GM18867 (cell line): ENCODE results near the gene HIF1A.
A peak's percentile ranks its signal among the peaks of the same experiment; 100 is the strongest.
"Not testable (repeated sequence)": the region's sequence is repeated elsewhere in the genome, so short reads cannot be mapped to it uniquely, and the experiment has no call there.

ENCODE experiments used
- ATAC-seq: cut with Tn5 transposase; IDR thresholded peaks from one replicate; pipeline ENCODE4 v1.9.1; 2021; ENCODE audit warnings: mild to moderate bottlenecking, moderate library complexity; ENCODE audit not compliant: unreplicated experiment

HIF1A gene

DNA sequence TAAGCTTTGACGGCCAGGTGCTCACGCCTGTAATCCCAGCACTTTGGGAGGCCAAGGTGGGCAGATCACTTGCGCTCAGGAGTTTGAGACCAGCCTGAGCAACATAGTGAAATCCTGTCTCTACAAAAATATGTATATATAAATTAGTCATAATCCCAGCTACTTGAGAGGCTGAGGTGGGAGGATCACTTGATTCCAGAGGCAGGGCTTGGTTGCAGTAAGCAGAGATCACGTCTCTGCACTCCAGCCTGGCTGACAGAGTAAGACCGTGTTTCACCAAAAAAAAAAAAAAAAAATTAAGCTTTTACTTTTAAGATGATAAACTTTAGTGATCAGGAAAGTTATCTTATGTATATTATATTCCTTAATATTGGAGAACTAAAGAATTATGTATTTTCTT, 48.9 kb downstream of the HIF1A start:
- ATAC-seq: no peak

DNA sequence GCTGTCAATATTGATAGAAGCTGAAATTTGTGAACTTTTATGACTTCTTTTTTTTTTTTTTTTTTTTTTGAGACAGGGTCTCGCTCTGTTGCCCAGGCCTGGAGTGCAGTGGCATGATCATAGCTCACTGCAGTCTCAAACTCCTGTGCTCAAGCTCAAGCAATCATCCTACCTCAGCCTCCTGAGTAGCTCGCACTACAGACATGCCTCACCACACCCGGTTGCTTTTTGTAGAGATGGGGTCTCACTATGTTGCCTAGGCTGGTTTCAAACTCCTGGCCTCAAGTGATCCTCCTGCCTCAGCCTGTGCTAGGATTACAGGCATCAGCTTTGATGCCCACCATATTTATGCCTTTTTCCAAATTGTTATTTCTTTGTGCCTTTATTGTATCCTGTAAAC, 51.0 kb downstream of the HIF1A start:
- ATAC-seq: not testable (repeated sequence)

DNA sequence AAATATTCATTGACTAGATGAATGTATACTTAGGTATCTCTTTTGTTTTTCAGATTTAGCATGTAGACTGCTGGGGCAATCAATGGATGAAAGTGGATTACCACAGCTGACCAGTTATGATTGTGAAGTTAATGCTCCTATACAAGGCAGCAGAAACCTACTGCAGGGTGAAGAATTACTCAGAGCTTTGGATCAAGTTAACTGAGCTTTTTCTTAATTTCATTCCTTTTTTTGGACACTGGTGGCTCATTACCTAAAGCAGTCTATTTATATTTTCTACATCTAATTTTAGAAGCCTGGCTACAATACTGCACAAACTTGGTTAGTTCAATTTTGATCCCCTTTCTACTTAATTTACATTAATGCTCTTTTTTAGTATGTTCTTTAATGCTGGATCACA, 51.6 kb downstream of the HIF1A start:
- ATAC-seq: no peak

DNA sequence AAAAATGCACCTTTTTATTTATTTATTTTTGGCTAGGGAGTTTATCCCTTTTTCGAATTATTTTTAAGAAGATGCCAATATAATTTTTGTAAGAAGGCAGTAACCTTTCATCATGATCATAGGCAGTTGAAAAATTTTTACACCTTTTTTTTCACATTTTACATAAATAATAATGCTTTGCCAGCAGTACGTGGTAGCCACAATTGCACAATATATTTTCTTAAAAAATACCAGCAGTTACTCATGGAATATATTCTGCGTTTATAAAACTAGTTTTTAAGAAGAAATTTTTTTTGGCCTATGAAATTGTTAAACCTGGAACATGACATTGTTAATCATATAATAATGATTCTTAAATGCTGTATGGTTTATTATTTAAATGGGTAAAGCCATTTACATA, 52.0 kb downstream of the HIF1A start:
- no peak for ATAC-seq

DNA sequence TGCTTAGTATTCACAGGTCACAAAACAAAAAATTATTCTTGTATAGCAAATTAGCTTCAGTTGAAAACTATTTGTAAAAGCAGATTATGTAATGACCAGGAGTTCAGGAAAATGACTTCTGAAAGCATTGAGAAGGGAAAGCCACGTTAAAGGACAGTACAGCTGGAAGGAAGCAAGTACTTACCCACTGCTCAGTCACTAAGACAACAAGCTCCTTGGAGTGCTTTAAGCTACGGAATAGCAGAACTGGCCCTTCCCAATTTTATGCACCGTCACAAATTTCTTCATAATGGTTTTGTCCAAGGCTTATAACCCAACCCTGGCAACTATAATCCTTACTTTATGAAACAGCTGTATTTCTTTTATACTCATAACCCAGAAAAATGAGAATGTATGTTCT, 54.0 kb downstream of the HIF1A start:
- no peak for ATAC-seq

DNA sequence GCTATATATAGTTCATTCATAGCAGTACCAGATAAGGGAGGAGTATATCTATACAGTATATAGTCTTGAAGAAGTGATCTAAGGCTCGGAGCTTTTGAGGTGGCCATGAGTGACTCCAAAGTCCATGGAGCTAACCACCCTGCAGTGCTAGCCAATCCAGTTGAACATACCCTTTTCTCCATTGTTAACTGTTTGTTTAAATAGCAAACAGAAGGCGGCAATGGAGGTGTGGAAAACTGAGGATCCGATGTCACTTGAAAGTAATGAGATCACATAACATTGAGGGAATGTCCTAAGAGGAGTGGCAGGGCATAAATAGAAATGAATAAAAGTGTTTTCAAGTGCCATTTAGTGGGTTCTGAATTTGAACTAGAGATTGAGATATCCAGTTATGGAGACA, 54.6 kb downstream of the HIF1A start:
- ATAC-seq: no peak

DNA sequence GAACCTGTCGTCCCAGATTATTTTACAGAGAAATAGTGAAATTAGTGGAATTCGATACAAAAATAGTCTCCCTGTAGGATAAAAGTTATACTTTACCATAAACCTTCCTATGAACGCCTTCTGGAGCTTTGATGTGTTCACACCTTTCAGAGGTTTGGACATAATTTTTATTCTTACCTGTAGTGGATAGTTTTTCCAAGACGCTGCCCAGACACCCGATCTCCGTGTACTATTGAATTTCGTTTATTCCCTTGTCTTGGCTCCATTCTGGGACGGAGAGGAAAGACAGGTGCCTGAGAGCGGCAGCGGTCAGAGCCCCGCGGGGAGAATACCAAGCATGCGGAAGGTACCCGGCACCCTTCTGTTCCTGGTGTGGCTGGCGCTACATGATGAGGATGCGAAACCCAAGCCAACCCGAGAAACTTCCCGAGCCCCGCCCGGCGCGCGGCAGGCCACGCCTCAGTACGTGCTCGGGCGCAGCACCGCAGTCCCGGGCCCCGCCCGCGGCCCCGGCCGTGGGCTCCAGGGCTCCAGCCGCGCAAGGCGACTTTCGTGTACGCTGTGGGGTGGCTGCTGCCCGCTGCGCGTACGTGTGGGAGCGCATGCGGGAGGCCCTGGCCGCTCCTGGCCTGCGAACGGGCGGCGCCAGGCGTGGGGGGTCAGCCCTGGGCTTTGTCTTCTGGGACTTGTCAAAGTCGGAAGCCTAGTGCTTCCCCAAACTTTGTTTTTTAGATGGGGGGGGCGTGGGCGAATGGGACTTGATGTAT, 55.6 kb downstream of the HIF1A start:
- peak; percentile 91 for ATAC-seq

DNA sequence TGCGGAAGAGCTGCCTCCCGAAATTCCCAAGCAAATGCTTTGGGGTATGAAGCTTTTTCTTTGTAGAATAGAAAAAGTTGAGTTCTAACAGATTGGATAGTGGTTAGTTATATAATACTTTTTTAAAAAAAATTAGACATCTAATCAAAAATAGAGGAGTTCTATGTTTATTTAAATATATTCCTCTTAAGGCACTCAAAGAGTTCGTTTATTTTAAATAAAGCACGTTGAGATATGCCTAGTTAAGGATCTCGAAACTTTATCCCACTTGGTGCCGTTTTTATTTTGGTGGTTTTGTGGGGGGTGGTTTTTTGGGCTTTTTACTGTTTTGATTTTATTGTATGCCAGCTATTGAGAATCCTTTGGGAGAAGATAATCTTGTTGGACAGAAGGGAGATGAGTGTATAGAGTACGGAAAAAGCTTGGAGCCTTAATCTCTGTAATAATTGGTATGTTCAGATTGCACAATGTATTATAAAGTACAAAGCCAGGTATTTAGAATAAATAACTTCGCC, 56.2 kb downstream of the HIF1A start:
- no peak for ATAC-seq

DNA sequence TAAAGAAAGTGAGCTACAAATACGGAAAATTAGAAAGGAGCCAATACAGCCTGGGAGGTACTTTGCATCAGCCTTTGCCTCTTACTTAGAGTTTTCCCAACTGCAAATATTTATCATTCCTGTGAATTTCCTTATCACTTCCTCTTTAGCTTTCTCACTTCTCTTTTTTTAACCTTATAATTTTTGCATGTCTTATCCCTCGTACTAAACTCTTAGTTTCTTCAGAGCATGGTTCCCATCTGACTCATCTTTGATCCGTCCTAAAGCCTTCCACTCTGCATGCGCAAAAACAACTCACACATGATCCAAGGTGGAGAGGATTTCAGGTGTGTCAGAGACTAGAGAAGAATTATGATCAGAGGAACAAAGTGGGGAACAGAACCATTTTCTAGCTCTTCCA, 57.3 kb downstream of the HIF1A start:
- ATAC-seq: peak; percentile 37

DNA sequence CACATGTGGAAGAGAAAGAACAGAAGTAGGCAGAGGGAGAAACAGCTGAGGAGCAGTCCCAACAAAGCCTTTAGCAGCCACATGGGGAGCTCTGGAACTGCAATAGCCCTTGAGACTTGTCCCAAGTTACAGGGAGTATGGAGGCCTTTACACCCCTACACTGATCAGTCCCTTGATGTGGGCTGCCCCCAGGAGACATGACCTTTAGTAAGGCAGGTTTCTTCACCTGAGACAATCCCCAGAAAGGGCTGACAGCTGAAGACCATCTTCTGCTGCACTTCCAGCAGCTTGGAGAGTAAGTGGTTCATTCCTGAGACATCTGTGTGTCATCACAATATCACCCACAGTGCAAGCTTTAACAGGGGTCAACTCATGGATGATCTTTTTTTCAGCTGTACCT, 58.3 kb downstream of the HIF1A start:
- ATAC-seq: no peak

DNA sequence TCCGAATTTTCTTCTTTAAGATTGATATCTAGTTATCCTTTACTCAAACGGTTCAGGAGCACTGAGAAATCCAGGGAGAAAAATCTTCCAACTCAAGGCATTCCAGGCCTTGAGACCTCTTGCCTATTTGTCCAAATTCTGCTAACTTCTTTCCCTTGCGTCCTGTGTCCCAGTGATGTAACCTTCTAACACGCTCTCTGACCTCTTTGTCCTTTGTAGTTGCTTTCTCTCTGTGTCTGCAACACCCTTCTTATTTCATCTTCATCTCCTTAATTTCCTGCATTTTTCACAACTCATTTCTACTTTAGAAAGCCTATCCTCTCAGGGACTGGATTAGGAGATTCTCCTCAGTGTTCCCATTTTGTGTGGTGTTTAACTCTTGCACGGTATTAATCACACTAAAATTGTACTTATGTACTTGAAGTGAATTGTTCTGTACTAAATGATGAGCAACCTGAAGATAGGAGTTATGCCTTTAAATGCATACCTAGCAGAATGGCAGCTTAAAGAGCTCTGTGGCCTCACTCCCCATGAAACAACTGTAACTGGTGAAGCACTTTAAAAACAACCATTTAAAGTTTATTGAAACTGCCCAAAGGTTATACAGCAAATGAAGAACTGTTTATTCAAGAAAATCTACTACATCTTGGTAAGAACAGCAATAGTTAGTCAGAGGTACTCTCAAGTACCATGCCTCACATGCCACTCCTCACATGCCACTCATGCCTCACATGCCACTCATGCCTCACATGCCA, 59.5 kb downstream of the HIF1A start:
- no peak for ATAC-seq

DNA sequence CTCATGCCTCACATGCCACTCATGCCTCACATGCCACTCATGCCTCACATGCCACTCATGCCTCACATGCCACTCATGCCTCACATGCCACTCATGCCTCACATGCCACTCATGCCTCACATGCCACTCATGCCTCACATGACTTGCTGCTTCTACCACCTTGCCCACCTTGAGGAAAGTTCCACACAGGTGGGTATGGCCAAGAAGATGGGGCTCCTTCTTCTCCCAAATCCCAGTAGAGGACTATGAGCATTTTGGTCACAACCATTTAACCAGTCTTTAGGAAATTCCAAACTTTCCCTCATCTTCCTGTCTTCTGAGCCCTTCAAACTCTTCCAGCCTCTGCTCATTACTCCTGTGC, 60.0 kb downstream of the HIF1A start:
- ATAC-seq: not testable (repeated sequence)

DNA sequence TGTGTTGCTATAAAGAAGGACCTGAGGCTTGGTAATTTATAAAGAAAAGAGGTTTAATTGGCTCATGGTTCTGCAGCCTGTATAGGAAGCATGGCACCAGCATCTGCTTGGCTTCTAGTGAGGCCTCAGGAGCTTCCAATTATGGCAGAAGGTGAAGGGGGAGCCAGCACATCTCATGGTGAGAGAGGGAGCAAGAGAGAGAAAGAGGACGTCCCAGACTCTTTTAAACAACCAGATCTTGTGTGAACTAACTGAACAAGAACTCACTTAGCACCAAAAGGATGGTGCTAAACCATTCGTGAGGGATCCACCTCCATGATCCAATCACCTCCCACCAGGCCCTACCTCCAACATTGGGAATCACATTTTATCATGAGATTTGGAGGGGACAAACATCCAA, 60.8 kb downstream of the HIF1A start:
- ATAC-seq: no peak

DNA sequence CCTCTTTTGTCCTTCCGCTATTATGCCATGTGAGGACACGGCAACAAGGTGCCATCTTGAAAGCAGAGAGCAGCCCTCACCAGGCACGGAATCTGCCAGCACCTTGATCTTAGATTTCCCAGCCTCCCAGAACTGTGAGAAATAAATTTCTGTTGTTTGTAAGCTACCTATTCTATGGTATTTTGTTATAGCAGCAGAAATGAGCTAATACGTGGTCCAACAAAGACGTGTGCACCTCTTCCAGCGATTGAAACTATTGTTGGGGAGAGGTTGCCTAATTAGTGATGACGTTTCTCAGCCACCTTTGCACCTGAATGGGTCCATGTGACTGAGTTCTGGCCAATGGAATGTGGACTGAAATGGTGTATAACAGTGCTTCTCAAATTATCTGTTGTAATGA, 64.6 kb downstream of the HIF1A start:
- no peak for ATAC-seq

DNA sequence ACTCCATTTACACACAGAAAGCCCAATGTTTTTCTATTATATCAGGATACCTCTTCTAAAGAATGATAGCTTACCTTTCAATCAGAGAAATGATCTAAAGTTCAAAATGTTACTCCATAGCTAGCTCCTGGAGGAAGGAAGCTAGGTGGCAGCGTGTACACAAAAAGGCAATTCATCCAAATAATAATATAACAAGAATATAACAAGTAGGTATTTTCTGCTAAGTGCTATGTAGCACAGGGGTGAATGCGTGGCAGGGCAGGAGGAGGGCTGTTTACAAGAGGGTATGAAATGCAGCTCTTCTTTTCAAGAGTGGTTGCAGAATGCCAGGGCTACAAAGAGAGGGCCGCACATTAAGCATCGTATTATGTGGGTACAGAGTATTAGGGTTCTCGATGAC, 66.2 kb downstream of the HIF1A start:
- ATAC-seq: peak; percentile 11

DNA sequence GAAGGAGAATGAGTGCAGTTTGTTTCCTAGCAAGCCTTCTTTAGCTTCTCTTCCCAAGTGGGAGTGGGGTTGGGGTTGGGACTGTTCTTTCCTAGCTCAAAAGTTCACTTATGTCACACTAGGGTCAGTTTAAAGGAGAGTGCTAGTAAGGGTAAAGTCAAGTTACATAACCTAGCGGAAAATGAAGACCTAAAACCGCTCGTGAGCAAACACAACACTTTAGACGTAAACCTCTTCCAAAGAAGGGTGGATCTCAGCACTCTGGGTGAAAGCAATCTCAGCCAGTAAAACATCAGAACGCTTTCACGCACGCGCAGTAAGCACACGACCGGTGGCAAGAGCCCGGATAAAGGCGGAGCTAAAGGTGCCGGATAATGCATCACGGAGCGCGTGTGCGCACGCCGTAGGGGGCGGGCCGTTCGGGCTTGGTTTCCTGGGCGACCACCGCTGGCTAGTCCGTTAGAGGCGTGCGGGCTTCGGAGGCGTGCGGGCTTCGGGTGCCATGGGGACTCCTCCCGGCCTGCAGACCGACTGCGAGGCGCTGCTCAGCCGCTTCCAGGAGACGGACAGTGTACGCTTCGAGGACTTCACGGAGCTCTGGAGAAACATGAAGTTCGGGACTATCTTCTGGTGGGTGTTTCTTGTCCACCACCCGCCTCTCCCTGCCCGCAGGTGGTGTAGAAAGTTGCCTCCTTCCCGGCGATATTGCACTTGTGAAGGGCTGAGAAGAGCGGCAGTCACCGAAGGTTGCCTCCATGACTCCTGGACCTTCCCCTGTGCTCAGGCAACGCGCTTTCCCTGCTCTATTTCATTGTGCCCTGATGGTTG, 66.9 kb downstream of the HIF1A start, which contains the start of gene SNAPC1:
SNAPC1 (plus strand) TSS at position 462 of the 828 bp plus-strand sequence; CDS start at position 503, 41 bp downstream.
- peak; percentile 99 for ATAC-seq

DNA sequence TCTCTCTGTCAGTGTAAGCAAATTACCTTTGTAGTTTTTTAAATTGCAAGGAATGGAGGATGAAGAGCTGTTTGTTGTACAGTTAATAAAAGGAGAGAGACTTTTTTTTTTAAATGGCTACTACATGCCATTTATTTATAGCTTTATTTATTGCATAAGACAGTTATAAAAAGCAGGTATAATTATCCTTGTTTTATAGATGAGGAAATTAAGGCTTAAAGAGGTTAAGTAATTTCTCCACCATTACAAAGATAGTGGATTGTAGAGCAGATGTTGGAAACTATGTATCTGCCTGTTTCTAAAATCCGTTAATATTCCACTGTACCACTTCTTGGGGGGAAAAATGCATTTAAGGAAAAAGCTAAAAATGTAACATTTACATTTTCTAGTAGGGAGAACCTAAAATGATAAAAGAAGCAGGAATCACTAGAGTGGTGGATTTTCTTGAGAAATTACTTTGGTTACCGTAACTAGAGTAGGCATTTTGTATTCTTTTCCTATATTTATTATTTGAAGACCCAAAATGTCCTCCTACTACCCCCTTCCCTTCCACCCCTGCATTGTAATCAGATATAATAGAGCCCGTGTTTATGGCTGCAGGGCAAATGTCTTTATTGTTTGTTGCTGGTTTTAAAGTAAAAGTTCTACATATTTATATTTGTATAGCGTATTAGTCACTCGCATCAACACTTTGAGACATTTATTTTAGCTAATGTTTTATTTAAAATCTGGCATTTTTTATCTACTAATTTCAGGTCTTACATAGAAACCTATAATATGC, 69.2 kb downstream of the HIF1A start:
- no peak for ATAC-seq

DNA sequence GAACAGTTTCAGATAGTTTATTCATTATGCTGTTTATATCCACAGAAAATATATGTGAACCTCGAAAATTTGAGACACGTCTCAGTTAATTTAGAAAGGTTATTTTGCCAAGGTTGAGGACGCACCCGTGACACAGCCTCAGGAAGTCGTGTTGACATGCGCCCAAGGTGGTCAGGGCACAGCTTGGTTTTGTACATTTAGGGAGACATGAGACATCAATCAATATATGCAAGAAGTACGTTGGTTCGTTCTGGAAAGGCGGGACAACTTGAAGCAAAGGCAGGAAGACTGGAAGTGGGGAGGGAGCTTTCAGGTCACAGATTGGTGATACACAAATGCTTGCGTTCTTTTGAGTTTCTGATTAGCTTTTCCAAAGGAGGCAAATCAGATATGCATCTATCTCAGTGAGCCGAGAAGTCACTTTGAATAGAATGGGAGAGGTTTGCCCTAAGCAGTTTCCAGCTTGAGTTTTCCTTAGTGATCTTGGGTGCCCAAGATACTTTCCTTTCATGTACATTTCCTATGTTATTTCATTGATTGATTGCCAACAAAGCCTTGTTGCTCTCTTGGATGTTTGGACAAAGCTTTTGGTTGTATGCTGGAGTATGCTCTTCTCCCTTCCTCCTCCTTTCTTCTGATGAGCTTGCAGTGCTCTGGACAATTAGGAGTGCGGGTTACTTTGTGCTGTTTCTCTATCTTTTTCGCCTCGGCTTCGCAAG, 70.1 kb downstream of the HIF1A start:
- no peak for ATAC-seq

DNA sequence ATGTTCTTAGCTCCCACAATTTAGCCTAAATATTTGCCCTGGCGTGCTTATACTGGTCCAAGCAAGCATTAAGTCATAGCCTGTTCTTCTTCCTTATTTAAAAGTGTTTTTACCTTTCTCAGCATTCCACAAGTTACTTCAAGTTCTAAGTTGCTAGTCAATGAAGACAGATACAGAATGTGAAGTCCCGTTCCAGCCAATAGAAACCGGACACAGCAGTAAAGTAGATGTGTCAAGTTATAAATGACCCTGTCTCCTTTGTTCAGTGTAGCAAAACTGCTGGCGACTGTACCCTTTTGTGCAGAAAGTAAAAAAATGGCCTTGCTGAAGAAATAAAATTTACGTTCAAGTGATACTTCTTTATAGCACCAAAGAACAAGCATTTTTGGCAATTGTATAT, 70.8 kb downstream of the HIF1A start:
- no peak for ATAC-seq

DNA sequence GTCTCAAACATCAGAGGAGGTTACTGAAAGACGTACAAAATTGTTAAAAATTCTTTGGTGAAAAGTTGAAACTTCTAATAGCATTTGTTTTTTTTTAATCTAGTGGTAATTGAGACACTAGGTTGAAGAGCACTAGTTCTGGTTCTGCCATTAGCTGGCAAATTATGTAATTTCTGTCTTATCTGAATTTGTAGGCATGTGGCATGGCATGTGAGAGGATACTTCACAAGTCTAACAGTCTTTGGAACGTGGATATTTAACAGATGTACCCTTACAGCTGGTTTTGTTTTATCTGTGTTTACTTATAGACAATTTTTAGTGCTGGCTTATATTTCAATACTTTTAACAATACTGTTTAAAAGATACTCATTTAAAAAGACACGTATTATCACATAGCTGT, 72.9 kb downstream of the HIF1A start:
- no peak for ATAC-seq
